Large intestine (tissue), 3 donors: ENCODE data around the gene FRAT2. TPM values are rescaled to one million over a fixed set of nuclear protein-coding genes. Genes with fewer than 3 reads are reported as not detected.
A peak's percentile ranks its signal among the peaks of the same experiment; 100 is the strongest.

Source experiments
- DNase-seq, 2 donors: peaks; one replicate each; pipeline versions ENCODE4 v3.0.0 to v3.0.0-alpha.2; 2013
- H3K27ac ChIP-seq: one replicate; pipeline ENCODE4 v1.5.1; 2013; ENCODE audit warnings: low read length
- H3K27me3 ChIP-seq: 2 replicates; pipeline ENCODE4 v1.6.1; 2013; ENCODE audit warnings: low read length; ENCODE audit not compliant: control insufficient read depth, insufficient read depth
- H3K36me3 ChIP-seq: 2 replicates; pipeline ENCODE4 v1.6.1; 2013; ENCODE audit warnings: low read length; ENCODE audit not compliant: control insufficient read depth, insufficient read depth
- H3K4me1 ChIP-seq: one replicate; pipeline ENCODE4 v1.6.1; 2013; ENCODE audit warnings: low read length; ENCODE audit not compliant: control insufficient read depth, insufficient read depth
- H3K4me3 ChIP-seq: one replicate; pipeline ENCODE4 v1.5.1; 2013; ENCODE audit warnings: low read length
- H3K9me3 ChIP-seq: one replicate; pipeline ENCODE4 v1.6.1; 2013; ENCODE audit warnings: mild to moderate bottlenecking, low read depth, low read length, moderate library complexity; ENCODE audit not compliant: control insufficient read depth
- WGBS: methylation state at CpG from one replicate; pipeline ENCODE4 v1.1.5; 2013; ENCODE audit warnings: low lambda C conversion rate; ENCODE audit not compliant: insufficient coverage; 5-methylcytosine and 5-hydroxymethylcytosine counted together
- polyA plus RNA-seq: library from polyadenylated mRNA; unstranded; fragments of 120-200 nt; gene quantifications from one replicate; pipeline ENCODE4 v1.2.1, GENCODE V29; 2013

Gene FRAT2
- polyA plus RNA-seq, 1 donor = 26.0 TPM

DNA sequence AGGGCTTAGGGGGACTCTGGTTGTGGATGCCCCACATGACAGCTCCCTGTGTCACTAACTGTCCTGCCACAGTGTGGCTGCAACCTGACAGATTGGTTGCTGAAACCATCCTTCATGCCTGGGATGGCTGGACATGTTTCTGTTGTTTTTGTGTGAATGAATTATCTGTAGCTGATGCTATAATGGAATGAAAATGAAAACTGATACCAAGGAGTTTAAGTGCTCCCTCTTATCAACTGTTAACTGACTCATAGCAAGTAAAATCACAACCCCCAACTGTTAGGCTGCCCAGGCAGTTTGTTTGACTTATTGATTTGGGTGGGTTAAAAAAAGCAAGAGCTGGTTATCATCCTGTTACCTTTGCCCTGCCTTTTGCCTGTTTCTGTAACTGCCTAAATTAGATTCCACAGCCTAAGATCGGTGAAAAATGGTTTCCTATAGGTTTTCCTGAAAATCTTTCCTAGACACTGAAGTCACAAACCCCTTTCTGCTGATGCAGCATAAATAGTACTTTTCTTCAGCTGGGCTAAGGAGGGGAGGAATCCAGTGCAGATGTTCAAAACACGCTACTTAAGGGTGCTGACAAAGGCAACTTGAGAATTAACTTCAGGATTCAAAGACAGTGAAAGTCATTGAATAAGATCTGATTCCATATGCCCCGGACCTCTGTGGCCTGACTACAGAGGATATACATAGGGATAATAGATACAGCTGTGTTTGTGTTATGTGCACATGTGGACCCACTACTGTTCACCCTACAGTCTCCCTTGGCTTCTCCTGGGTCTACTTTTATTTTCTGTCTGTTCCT, 5.7 kb downstream of the FRAT2 start:
- Histone ChIP-seq H3K27me3 (no peaks in the 10 kb centered on the region), H3K36me3 (peaks cover 9% of the 10 kb centered on the region), H3K9me3 (no peaks in the 10 kb centered on the region), H3K4me1 (peaks cover 33% of the 10 kb centered on the region), H3K4me3 (no peak overlapping the region), H3K27ac (peak overlapping the region; percentile 11)
- DNase-seq = peak in 1 of 2 donors; percentile 46
- WGBS = no CpG with 5 or more reads among the region's 3 CpGs

DNA sequence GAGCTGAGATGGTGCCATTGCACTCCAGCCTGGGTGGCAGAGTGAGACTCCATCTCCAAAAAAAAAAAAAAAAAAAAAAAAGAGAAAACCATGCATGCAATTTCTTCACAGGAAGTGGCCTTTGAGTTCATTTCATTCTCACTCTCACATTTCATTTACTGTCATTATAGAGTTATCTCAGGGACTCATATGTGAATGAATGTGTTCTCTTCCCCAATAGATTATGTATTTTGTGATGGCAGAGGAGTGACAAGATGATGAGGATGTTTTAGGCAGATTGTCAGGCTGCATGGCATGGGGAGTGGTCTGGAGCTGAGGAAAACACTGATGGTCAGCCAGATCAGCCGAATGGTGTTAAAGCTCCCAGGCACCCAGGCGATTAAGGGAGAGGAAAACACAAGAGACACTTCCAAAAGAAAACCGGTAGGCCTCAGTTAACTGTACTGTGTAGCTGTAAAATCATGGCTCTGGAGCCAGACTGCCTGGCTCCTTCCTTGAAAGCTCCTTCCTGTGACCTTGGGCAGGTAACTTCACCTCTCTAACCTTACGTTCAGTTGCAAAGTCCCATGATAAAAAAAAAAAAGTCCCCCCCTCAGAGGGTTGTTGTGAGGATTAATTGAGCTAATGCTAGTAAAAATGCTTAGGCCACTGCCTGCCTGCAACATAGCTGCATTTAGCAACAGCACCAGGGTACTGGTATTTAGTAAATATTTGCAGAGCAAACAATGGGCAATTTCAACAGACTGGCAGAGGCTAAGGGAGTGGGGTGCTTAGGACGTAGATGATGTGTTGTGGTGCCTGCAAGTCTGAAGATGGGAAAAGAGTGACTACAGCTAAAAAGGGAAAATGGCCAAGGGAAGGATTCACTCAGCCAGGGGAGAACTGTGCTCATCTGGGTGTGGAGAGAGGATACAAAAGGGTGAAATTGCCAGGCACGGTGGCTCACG, 6.9 kb downstream of the FRAT2 start:
- Histone ChIP-seq H3K27ac (no peak overlapping the region), H3K4me3 (no peak overlapping the region), H3K4me1 (peaks cover 33% of the 10 kb centered on the region), H3K27me3 (no peaks in the 10 kb centered on the region), H3K9me3 (no peaks in the 10 kb centered on the region), H3K36me3 (peaks cover 9% of the 10 kb centered on the region)
- DNase-seq = peak in 1 of 2 donors; percentile 36
- 25% methylated on average over 1 of the region's 7 CpGs for WGBS

DNA sequence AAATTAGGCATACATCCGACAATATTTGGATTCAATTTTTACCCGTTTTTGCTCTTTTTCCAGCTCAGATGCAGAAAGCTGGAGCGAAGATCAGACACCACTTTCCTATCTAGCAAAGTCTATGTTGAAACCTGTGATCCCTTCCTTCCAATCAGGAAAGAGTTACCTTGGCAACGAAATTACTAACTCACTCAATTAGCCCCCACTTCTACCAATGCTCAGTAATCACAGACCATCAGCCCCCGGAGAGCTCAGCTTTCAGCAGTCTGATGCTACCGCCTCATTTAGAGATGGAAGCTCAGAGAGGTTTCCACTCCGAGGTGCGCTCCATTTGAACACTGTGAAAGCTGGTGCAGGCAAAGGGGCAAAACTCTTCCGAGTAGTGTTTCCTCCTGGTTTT, 8.8 kb downstream of the FRAT2 start:
- 45% methylated on average over 3 of the region's 9 CpGs for WGBS
- no peaks in the 10 kb centered on the region for H3K9me3 ChIP-seq
- H3K4me1 ChIP-seq = peaks cover 27% of the 10 kb centered on the region
- H3K27ac ChIP-seq = no peak overlapping the region
- H3K27me3 ChIP-seq = peaks cover 12% of the 10 kb centered on the region
- DNase-seq = no peak
- no peak overlapping the region for H3K4me3 ChIP-seq
- peaks cover 9% of the 10 kb centered on the region for H3K36me3 ChIP-seq

DNA sequence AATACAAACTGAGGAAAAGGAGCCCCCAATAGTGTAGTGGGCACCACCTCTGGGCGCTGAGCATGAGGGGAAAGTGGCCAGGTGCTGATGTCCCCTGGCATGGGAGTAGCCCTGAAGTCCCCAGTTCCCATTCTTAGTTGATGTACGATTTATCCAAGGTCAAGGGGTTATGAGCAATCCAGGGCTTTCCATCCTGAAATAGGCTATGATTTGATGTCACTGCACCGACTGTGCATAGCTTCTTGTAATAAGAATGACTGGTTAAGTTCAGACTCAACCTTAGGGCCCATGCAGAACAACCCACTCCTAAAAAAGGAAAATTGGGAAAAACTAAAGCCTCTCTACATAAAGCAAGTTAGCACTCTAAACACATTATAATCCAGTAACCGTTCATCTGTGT, 11.0 kb downstream of the FRAT2 start:
- H3K9me3 ChIP-seq = no peaks in the 10 kb centered on the region
- H3K4me3 ChIP-seq = no peak overlapping the region
- WGBS = no CpG with 5 or more reads among the region's 4 CpGs
- H3K27ac ChIP-seq = no peak overlapping the region
- H3K27me3 ChIP-seq = peaks cover 21% of the 10 kb centered on the region
- no peak for DNase-seq
- H3K4me1 ChIP-seq = peaks cover 26% of the 10 kb centered on the region
- H3K36me3 ChIP-seq = no peaks in the 10 kb centered on the region

DNA sequence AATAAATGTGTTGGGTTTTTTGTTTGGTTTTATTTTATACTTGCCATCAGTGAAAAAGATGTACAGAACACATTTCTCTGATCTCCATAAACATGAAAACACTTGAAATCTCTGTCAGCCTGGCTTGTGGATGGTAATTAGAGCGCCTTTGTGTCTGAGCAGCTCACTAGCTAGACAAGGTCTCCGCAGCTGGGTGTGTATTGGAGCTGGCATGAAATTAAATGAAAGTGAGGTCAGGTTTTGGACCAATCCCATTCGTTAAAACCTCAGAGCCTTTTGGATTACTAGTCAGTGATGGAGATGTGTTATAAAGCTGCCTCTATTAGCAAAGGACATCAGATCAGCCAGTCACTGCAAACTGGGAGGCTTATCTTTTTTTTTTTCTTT, 12.7 kb downstream of the FRAT2 start:
- WGBS = no CpG with 5 or more reads among the region's 3 CpGs
- no peak overlapping the region for H3K4me3 ChIP-seq
- H3K27me3 ChIP-seq = peaks cover 21% of the 10 kb centered on the region
- H3K27ac ChIP-seq = no peak overlapping the region
- no peak for DNase-seq
- no peaks in the 10 kb centered on the region for H3K9me3 ChIP-seq
- H3K36me3 ChIP-seq = no peaks in the 10 kb centered on the region
- peaks cover 11% of the 10 kb centered on the region for H3K4me1 ChIP-seq

DNA sequence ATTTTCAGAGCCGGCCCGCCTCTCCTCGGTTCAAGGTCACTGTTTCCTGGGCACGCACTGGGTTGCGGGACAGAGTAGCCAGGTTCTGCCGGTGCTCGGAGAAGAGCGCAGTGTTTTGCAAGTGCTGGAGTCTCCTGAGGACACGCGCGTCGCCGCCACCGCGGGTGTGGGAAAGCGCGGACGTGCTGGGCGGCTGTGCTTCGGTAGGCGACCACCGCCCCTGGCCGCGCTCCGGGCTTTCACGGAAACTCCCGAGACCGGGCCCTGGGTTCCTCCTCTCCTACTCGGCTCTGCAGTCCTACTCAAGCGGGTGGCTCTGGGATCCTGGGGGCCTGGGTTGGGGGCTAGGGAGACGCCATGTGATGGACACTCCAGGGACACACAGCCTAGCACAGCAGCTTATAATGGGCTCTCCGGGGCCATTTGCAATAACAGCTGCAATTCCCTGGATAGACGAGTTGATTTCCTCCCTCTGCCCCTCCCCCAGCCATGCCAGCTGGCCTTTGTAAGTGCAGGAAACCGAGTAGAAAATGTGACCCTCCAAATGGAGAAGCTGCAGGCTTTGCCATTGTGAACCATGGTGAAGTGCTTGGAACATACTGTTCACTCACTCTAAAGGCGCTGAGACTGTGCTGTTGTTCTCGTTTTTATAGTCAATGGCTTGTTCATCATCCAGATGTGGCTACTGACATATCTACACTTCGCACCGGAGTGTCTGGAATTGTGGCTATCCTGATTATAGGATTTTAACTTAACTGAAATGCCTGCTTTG, 13.3 kb downstream of the FRAT2 start:
- H3K4me1 ChIP-seq = peaks cover 11% of the 10 kb centered on the region

DNA sequence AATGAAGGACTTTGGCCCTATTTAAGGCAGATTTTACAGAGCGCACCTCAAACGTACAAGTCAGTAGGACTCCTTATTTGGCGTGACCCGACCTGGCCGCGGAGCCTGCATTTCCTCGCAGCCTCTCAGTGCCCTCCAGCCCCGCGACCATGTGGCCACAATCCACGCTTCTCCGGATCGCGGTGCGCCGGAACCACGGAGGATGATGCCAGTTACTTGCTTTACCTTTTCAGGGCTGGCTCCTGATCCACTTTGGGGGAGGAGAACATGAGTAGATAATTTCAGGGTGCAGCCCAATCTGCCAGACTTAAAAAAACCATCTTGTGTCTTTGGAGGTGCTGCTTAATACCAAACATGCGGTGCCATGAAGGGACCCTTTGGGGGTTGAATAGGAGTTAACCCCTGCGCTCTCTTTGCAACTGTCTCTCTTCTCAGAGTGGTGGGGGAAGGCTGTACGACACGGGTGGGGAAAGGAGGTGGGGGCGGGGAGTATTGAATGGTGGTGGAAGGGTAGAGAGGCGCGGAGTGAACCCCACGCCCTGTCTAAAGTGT, 14.0 kb downstream of the FRAT2 start:
- H3K27me3 ChIP-seq = peaks cover 21% of the 10 kb centered on the region
- peaks cover 11% of the 10 kb centered on the region for H3K4me1 ChIP-seq
- H3K36me3 ChIP-seq = no peaks in the 10 kb centered on the region
- no peak overlapping the region for H3K27ac ChIP-seq
- H3K9me3 ChIP-seq = no peaks in the 10 kb centered on the region
- peak overlapping the region; percentile 52 for H3K4me3 ChIP-seq
- DNase-seq = no peak
- no CpG with 5 or more reads among the region's 24 CpGs for WGBS

More for the DNA sequence above, 13.3 kb downstream of the FRAT2 start:
- Histone ChIP-seq H3K9me3 (no peaks in the 10 kb centered on the region), H3K4me3 (peak overlapping the region; percentile 52), H3K27me3 (peaks cover 21% of the 10 kb centered on the region), H3K36me3 (no peaks in the 10 kb centered on the region), H3K27ac (no peak overlapping the region)
- no CpG with 5 or more reads among the region's 38 CpGs for WGBS
- DNase-seq = peak in 1 of 2 donors; percentile 44

DNA sequence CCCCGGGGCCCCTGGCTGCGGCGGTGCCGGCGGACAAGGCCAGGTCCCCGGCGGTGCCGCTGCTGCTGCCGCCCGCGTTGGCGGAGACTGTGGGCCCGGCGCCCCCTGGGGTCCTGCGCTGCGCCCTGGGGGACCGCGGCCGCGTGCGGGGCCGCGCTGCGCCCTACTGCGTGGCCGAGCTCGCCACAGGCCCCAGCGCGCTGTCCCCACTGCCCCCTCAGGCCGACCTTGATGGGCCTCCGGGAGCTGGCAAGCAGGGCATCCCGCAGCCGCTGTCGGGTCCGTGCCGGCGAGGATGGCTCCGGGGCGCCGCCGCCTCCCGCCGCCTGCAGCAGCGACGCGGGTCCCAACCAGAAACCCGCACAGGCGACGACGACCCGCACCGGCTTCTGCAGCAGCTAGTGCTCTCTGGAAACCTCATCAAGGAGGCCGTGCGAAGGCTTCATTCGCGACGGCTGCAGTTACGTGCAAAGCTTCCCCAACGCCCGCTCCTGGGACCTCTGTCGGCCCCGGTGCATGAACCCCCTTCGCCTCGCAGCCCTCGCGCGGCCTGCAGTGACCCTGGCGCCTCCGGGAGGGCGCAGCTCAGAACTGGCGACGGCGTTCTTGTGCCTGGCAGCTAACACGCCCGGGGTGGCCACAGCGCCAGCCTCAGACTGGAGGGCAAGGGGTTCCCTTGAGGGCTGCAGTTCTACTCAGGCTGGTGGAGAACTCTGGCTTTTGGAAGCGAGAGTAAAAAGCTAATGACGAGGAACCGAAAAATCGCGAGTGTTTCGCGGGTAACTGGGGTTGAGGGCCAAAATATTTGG, 14.7 kb downstream of the FRAT2 start:
- Histone ChIP-seq H3K36me3 (no peaks in the 10 kb centered on the region), H3K9me3 (no peaks in the 10 kb centered on the region), H3K4me3 (peak overlapping the region; percentile 74), H3K27ac (peak overlapping the region; percentile 24), H3K27me3 (peaks cover 21% of the 10 kb centered on the region), H3K4me1 (peaks cover 11% of the 10 kb centered on the region)
- WGBS = no CpG with 5 or more reads among the region's 83 CpGs
- DNase-seq = peak in 1 of 2 donors; percentile 75
